CD4-positive, alpha-beta memory T cell (primary cell): Measurements from ENCODE around the gene LRIG2. TPM values are rescaled to one million over a fixed set of nuclear protein-coding genes. Genes with fewer than 3 reads are reported as not detected.
"Not testable (repeated sequence)": the region's sequence is repeated elsewhere in the genome, so short reads cannot be mapped to it uniquely, and the experiment has no call there.

Experiments
- CTCF ChIA-PET: fragments of 350-600 bp; sonication (Branson Sonifier 250); formaldehyde crosslinking; loops from one replicate; lab custom pipeline; 2021; ENCODE audit warnings: inconsistent platforms; ENCODE audit not compliant: partially characterized antibody; lab: Charles Lee
- POLR2A ChIA-PET: fragments of 350-600 bp; sonication (Branson Sonifier 250); formaldehyde crosslinking; loops from one replicate; lab custom pipeline; 2021; ENCODE audit not compliant: partially characterized antibody; lab: Charles Lee
- DNase-seq, 5 donors: peaks; one replicate each; pipeline versions ENCODE4 v3.0.0 to v3.0.0-alpha.2; 2020 to 2022; ENCODE audit warnings: mixed read lengths in 1 of 5
- H3K27ac ChIP-seq: one replicate; pipeline ENCODE4 v1.7.0; 2013; ENCODE audit warnings: low read depth, low read length
- H3K27me3 ChIP-seq: 2 replicates; pipeline ENCODE4 v1.7.0; 2013; ENCODE audit warnings: mild to moderate bottlenecking, low read length, moderate library complexity; ENCODE audit not compliant: insufficient read depth
- H3K36me3 ChIP-seq: 2 replicates; pipeline ENCODE4 v1.7.0; 2013; ENCODE audit warnings: mild to moderate bottlenecking, low read length, moderate library complexity; ENCODE audit not compliant: insufficient read depth
- H3K4me1 ChIP-seq: 2 replicates; pipeline ENCODE4 v1.7.0; 2013; ENCODE audit warnings: mild to moderate bottlenecking, low read length, moderate library complexity; ENCODE audit not compliant: insufficient read depth
- H3K4me3 ChIP-seq, 2 donors: one replicate each; pipeline ENCODE4 v1.7.0; 2013; ENCODE audit warnings: low read length in 2 of 2, mild to moderate bottlenecking in 1 of 2
- H3K9me3 ChIP-seq, 2 donors: one replicate each; pipeline ENCODE4 v1.7.0; 2013; ENCODE audit warnings: low read length in 2 of 2, control low read depth in 1 of 2; ENCODE audit not compliant: control insufficient read depth in 1 of 2
- H3K27ac Mint-ChIP-seq, 7 donors: one replicate each; pipeline ENCODE4 v1.8.0; 2020 to 2021; ENCODE audit warnings: mixed read lengths in 7 of 7, mild to moderate bottlenecking in 6 of 7, inconsistent platforms in 3 of 7, moderate library complexity in 3 of 7
- H3K27me3 Mint-ChIP-seq, 2 donors: one replicate each; pipeline ENCODE4 v1.8.0; 2020 to 2021; ENCODE audit warnings: mixed read lengths in 2 of 2
- H3K36me3 Mint-ChIP-seq, 2 donors: one replicate each; pipeline ENCODE4 v1.8.0; 2020 to 2021; ENCODE audit warnings: mixed read lengths in 2 of 2, inconsistent platforms in 1 of 2, mild to moderate bottlenecking in 1 of 2
- H3K4me1 Mint-ChIP-seq, 4 donors: one replicate each; pipeline ENCODE4 v1.8.0; 2020 to 2021; ENCODE audit warnings: mixed read lengths in 4 of 4, mild to moderate bottlenecking in 1 of 4
- H3K4me3 Mint-ChIP-seq, 8 donors: one replicate each; pipeline ENCODE4 v1.8.0; 2020 to 2021; ENCODE audit warnings: mixed read lengths in 8 of 8, mild to moderate bottlenecking in 7 of 8, moderate library complexity in 6 of 8, inconsistent platforms in 3 of 8
- H3K9me3 Mint-ChIP-seq, 8 donors: one replicate each; pipeline ENCODE4 v1.8.0; 2020 to 2021; ENCODE audit warnings: mixed read lengths in 8 of 8, mild to moderate bottlenecking in 5 of 8, inconsistent platforms in 3 of 8, moderate library complexity in 1 of 8
- intact Hi-C: fragments of 100-400 bp; cut with micrococcal nuclease; formaldehyde crosslinking; loops from one replicate; pipeline ENCODE4 v1.15.1; 2023
- polyA plus RNA-seq, 2 donors: library from polyadenylated mRNA; unstranded; fragments of 300-500 nt; fragmentation: Illumina TruSeq; gene quantifications; one replicate each; pipeline ENCODE4 v1.2.3, GENCODE V29; 2021
- total RNA-seq, 2 experiments: library from RNA; stranded (reverse); gene quantifications; one replicate each; pipeline ENCODE4 v1.2.3, GENCODE V29; 2021

LRIG2 gene
- total and polyA plus RNA-seq, 4 experiments from 2014 or later: 3.0 to 27.9 (median 15.6) TPM

DNA sequence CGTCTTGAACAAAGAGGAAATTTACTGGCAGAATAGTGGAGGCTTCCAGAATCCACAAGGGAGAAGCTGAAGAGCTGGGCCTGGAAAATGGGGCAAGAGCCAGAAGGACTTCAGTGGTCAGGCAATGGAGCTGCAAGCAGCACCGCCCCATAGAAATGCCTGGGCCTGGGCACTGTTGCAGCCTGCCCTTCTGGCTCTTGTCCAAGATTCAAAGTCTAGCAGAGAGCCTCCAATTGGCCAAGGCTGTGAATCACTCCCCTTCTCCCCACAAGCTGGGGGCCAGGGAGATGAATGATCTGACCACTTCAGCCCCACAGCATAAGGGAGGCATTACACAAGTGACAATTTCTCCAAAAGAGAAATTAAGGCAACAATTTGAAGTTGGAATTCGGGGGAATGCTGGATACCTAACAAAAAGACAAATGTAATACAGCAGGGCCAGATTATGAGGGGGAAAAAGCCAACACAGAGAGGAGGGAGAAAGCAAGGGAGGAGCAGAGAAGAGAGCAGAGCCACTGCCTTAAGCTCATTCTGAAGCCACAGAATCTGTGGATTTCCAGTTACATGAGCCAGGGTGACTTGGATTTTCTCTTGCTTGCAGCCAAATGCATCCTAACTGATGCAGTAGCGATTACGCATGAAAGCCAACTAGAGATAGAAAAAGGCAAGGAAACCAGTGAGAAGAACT is 80.3 kb downstream of the LRIG2 start:
- H3K36me3 ChIP-seq: no peaks in the 10 kb centered on the region
- no peak for DNase-seq
- H3K4me3 ChIP-seq: no peak overlapping the region
- Mint-ChIP-seq H3K4me3 (no peak overlapping the region), H3K36me3 (peaks cover 2 to 4% of the 10 kb centered on the region in 2 donors), H3K27ac (no peak overlapping the region), H3K27me3 (peaks cover 0 to 2% of the 10 kb centered on the region in 2 donors), H3K9me3 (peaks cover 0 to 24% (median 13%) of the 10 kb centered on the region in 8 donors), H3K4me1 (no peaks in the 10 kb centered on the region)
- H3K4me1 ChIP-seq: no peaks in the 10 kb centered on the region
- no peaks in the 10 kb centered on the region for H3K27me3 ChIP-seq
- H3K9me3 ChIP-seq: no peaks in the 10 kb centered on the region
- intact Hi-C loops: no loop called here
- H3K27ac ChIP-seq: no peak overlapping the region
- ChIA-PET CTCF (no interaction called here), POLR2A (no interaction called here)

DNA sequence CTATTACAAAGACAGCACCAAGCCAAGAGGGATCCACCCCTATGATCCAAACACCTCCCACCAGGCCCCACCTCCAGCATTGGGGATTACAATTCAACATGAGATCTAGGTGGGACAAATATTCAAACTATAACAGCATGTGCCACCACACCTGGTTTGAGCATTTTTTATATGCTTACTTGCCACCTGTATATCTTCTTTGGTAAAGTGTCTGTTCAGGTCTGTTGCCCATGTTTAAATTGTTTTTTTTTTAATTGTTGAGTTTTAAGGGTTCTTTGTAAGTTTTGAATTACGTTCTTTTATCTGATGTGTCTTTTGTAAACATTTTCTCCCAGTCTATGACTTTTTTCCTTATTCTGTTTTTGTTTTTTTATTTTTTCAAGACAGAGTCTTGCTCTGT is 83.4 kb downstream of the LRIG2 start:
- Histone ChIP-seq H3K4me1 (no peaks in the 10 kb centered on the region), H3K27ac (no peak overlapping the region), H3K27me3 (no peaks in the 10 kb centered on the region), H3K4me3 (no peak overlapping the region), H3K36me3 (no peaks in the 10 kb centered on the region), H3K9me3 (no peaks in the 10 kb centered on the region)
- ChIA-PET POLR2A (no interaction called here), CTCF (no interaction called here)
- intact Hi-C loops: no loop called here
- peaks cover 2 to 8% of the 10 kb centered on the region in 2 donors for H3K36me3 Mint-ChIP-seq
- H3K27me3 Mint-ChIP-seq: peaks cover 0 to 4% of the 10 kb centered on the region in 2 donors
- no peak overlapping the region for H3K4me3 Mint-ChIP-seq
- DNase-seq: no peak
- no peak overlapping the region for H3K27ac Mint-ChIP-seq
- H3K9me3 Mint-ChIP-seq: peaks cover 0 to 34% (median 17%) of the 10 kb centered on the region in 8 donors
- H3K4me1 Mint-ChIP-seq: no peaks in the 10 kb centered on the region

DNA sequence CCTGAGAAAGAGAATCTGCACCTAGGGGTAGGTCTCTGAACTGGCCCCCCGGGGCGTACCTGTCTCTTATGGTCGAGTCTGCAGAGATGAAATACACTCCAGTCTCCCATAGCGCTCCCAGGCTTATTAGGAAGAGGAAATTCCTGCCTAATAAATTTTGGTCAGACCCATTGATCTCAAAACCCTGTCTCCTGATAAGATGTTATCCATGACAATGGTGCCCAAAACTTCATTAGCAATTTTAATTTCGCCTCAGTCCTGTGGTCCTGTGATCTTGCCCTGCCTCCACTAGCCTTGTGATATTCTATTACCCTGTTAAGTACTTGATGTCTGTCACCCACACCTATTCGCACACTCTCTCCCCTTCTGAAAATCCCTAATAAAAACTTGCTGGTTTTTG is 85.7 kb downstream of the LRIG2 start:
- H3K4me1 Mint-ChIP-seq, intact Hi-C loops, H3K36me3 ChIP-seq, H3K9me3 ChIP-seq, H3K36me3 Mint-ChIP-seq, POLR2A ChIA-PET, H3K4me3 ChIP-seq, H3K27ac Mint-ChIP-seq, H3K27me3 ChIP-seq, H3K27ac ChIP-seq, CTCF ChIA-PET, DNase-seq, H3K4me3 Mint-ChIP-seq, H3K27me3 Mint-ChIP-seq, H3K4me1 ChIP-seq: not testable (repeated sequence)
- peaks cover 0 to 34% (median 17%) of the 10 kb centered on the region in 8 donors for H3K9me3 Mint-ChIP-seq

DNA sequence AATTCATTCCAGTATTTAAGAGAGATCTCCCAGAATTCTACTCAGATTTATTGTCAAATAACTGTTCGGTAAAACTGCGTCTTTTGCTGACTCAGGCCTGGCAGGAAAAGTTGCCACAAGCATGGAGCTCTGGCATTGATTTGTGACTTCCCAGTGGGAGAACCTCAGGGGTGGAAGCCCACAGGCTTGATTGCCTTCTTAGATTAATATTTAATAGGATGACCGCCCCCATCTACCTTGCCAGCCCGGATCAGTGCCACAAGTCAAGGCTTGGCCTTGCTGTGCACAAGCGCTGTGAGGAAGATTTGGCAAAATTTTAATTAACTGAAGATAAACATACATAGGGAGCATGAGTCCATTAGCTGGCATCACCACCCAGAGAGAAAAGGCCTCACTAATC is 93.5 kb downstream of the LRIG2 start:
- no peak overlapping the region for H3K4me3 ChIP-seq
- Mint-ChIP-seq H3K27me3 (peaks cover 4 to 19% of the 10 kb centered on the region in 2 donors), H3K36me3 (no peaks in the 10 kb centered on the region)

DNA sequence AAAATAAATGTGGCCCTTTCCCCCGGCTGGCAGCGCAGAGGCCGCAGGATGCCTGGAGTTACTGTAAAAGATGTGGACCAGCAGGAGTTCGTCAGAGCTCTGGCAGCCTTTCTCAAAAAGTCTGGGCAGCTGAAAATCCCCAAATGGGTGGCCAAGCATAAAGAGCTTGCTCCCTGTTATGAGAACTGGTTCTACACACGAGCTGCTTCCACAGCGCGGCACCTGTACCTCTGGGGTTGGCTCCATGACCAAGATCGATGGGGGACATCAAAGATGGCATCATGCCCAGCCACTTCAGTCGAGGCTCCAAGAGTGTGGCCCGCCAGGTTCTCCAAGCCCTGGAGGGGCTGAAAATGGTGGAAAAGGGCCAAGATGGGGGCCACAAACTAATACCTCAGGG is 95.9 kb downstream of the LRIG2 start:
- ChIA-PET POLR2A (no interaction called here), CTCF (no interaction called here)
- peaks cover 0 to 4% of the 10 kb centered on the region in 2 donors for H3K9me3 ChIP-seq
- H3K4me3 Mint-ChIP-seq: no peak overlapping the region
- H3K27me3 ChIP-seq: no peaks in the 10 kb centered on the region
- H3K27ac ChIP-seq: no peak overlapping the region
- no peak overlapping the region for H3K4me3 ChIP-seq
- peaks cover 0 to 1% of the 10 kb centered on the region in 2 donors for H3K36me3 Mint-ChIP-seq
- H3K9me3 Mint-ChIP-seq: peaks cover 0 to 27% (median 21%) of the 10 kb centered on the region in 8 donors
- peaks cover 0 to 1% (median 0%) of the 10 kb centered on the region in 4 donors for H3K4me1 Mint-ChIP-seq
- H3K27me3 Mint-ChIP-seq: peaks cover 7 to 16% of the 10 kb centered on the region in 2 donors
- H3K36me3 ChIP-seq: no peaks in the 10 kb centered on the region
- H3K4me1 ChIP-seq: no peaks in the 10 kb centered on the region
- peak in 1 of 5 donors; percentile 38 for DNase-seq
- intact Hi-C loops: no loop called here
- H3K27ac Mint-ChIP-seq: no peak overlapping the region

More for the DNA sequence above, 93.5 kb downstream of the LRIG2 start:
- ChIA-PET CTCF (interaction anchor here (0.9 kb wide), 1 partner anchor 25 kb away, joined by 3 read pairs; no protein-coding TSS in a partner anchor), POLR2A (no interaction called here)
- Mint-ChIP-seq H3K4me3 (no peak overlapping the region), H3K4me1 (no peaks in the 10 kb centered on the region), H3K9me3 (peaks cover 0 to 5% (median under 1%) of the 10 kb centered on the region in 8 donors), H3K27ac (no peak overlapping the region)
- Histone ChIP-seq H3K36me3 (no peaks in the 10 kb centered on the region), H3K27me3 (no peaks in the 10 kb centered on the region), H3K9me3 (no peaks in the 10 kb centered on the region), H3K27ac (no peak overlapping the region), H3K4me1 (no peaks in the 10 kb centered on the region)
- intact Hi-C loops: no loop called here
- DNase-seq: no peak

DNA sequence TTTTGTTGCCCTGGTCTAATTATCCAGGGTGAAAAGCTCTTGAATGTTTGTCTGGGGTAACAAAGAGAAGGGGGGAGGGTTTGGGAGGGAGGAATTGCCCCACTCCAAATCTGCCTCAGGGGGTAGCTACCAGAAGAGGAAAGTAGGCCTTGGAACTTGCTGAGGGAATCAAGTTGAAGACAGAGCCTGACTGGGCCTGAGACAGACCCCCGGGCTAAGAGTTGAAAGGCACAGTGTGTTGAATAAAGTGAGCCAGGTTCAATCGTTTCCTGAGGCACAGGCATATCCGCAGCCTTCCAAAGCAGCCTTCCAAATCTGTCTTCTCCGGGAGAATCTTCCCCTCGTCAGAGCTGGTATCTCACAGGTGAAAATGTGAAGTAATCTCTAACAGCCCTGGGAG is 96.6 kb downstream of the LRIG2 start:
- Mint-ChIP-seq H3K9me3 (peaks cover 0 to 29% (median 24%) of the 10 kb centered on the region in 8 donors), H3K27me3 (peaks cover 9 to 13% of the 10 kb centered on the region in 2 donors), H3K4me3 (no peak overlapping the region), H3K4me1 (peaks cover 0 to 1% (median 0%) of the 10 kb centered on the region in 4 donors), H3K36me3 (peaks cover 0 to 1% of the 10 kb centered on the region in 2 donors), H3K27ac (no peak overlapping the region)
- intact Hi-C loops: no loop called here
- Histone ChIP-seq H3K27ac (no peak overlapping the region), H3K4me3 (no peak overlapping the region), H3K27me3 (no peaks in the 10 kb centered on the region), H3K36me3 (no peaks in the 10 kb centered on the region), H3K4me1 (no peaks in the 10 kb centered on the region), H3K9me3 (peaks cover 0 to 4% of the 10 kb centered on the region in 2 donors)
- POLR2A ChIA-PET: no interaction called here
- CTCF ChIA-PET: no interaction called here
- no peak for DNase-seq

DNA sequence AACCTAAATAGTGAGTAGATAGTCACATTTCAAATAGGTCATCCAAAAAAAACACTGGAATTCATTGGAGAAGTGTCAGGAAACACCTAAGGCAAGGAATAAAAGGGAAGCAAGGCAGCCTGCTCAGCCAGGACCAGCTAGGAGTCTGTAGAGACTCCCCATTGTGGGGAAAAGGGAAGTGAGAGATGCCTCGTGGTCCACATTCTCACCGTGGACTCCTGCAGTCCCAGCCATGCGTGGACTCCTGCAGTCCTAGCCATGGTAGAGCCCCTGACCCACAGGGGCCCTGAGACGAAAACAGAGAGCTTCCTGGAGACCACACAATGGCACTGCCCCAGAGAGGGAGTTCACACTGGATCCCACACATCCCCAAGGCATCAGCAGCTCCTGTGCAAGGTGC is 97.5 kb downstream of the LRIG2 start:
- Histone ChIP-seq H3K9me3 (peaks cover 0 to 4% of the 10 kb centered on the region in 2 donors), H3K27me3 (no peaks in the 10 kb centered on the region), H3K36me3 (no peaks in the 10 kb centered on the region), H3K4me1 (no peaks in the 10 kb centered on the region), H3K27ac (no peak overlapping the region), H3K4me3 (no peak overlapping the region)
- ChIA-PET POLR2A (no interaction called here), CTCF (no interaction called here)
- intact Hi-C loops: no loop called here
- Mint-ChIP-seq H3K27me3 (peaks cover 8 to 11% of the 10 kb centered on the region in 2 donors), H3K4me3 (no peak overlapping the region), H3K36me3 (peaks cover 0 to 1% of the 10 kb centered on the region in 2 donors), H3K4me1 (peaks cover 0 to 1% (median 0%) of the 10 kb centered on the region in 4 donors), H3K27ac (no peak overlapping the region), H3K9me3 (peaks cover 0 to 31% (median 24%) of the 10 kb centered on the region in 8 donors)
- no peak for DNase-seq
